ENCODE data around the gene SMTNL1. TPM values are rescaled to one million over a fixed set of nuclear protein-coding genes. Genes with fewer than 3 reads are reported as not detected.
"Not testable (repeated sequence)": the region's sequence is repeated elsewhere in the genome, so short reads cannot be mapped to it uniquely, and the experiment has no call there.

SMTNL1 gene
- polyA plus RNA-seq, 3 donors, result 0.28 to 0.59 (median 0.45) TPM

- DNase-seq (ENCODE audit: extremely low read depth in 1 of 11, low read depth in 9 of 11, low spot score in 4 of 11), result peak; percentile 82 to 96 (median 91)
Observed at GRCh38 chr11:57530596-57531507, 6.5 kb upstream of the SMTNL1 start, which contains the start of gene TIMM10. TSS of gene TIMM10 (minus strand) at chr11:57530754. CDS start at chr11:57530189, 565 bp downstream.

DNA sequence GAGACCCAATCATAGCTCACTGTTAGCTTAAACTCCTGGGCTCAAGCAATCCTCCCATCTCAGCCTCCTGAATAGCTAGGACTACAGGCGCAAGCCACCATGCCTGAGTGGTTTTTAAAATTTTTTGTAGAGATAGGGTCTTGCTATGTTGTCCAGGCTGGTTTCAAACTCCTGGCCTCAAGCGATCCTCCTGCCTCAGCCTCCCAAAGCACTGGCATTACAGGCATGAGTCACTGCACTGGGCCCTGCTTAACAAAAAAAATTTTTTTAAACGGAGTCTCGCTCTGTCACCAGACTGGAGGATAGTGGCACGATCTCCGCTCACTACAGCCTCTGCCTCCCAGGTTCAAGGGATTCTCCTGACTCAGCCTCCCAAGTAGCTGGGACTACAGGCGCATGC lies 2.9 kb upstream of the SMTNL1 start:
- not testable (repeated sequence) for DNase-seq (ENCODE audit: extremely low read depth in 1 of 11, low read depth in 9 of 11, low spot score in 4 of 11)

DNA sequence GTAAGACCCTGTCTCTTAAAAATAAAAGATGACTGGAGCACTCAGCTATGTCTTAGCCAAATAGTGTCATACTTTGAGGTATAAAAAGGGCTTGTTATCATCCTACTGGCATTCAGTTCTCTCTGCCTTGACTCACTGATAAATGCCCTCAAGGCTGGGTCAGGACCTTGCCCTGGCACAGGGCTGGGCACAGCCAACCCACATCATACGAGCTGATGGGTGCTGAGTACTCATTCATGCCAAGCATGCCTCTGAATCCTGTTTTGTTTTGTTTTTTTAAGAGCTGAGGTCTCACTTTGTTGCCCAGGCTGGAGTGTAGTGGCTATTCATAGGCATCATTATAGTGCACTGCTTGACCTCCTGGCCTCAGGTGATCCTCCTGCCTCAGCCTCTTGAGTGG lies 1.9 kb downstream of the SMTNL1 start:
- no peak for DNase-seq (ENCODE audit: extremely low read depth in 1 of 11, low read depth in 9 of 11, low spot score in 4 of 11)

- no peak for DNase-seq (ENCODE audit: extremely low read depth in 1 of 11, low read depth in 9 of 11, low spot score in 4 of 11)
Observed at GRCh38 chr11:57541169-57541568, 3.8 kb downstream of the SMTNL1 start.

- DNase-seq (ENCODE audit: extremely low read depth in 1 of 11, low read depth in 9 of 11, low spot score in 4 of 11), result no peak
Observed at GRCh38 chr11:57542582-57542981, 5.2 kb downstream of the SMTNL1 start.

DNA sequence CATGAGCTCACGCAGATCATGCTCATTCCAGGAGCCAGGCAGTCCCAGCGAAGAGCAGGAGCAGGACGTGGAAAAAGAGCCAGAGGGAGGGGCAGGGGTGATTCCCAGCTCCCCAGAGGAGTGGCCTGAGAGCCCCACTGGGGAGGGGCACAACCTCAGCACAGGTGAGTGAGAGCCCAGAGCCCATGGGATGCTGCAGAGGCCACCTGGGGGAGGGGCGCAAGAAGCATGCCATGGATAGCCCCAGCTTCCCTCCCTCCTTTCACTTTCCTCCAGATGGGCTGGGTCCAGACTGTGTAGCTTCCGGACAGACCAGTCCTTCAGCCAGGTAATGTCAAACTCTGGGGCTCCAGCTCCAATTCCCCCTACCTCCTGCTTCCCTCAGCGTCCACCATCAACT lies 6.2 kb downstream of the SMTNL1 start:
- no peak for DNase-seq (ENCODE audit: extremely low read depth in 1 of 11, low read depth in 9 of 11, low spot score in 4 of 11)

- DNase-seq (ENCODE audit: extremely low read depth in 1 of 11, low read depth in 9 of 11, low spot score in 4 of 11), result no peak
Observed at GRCh38 chr11:57544566-57544965, 7.2 kb downstream of the SMTNL1 start.

DNA sequence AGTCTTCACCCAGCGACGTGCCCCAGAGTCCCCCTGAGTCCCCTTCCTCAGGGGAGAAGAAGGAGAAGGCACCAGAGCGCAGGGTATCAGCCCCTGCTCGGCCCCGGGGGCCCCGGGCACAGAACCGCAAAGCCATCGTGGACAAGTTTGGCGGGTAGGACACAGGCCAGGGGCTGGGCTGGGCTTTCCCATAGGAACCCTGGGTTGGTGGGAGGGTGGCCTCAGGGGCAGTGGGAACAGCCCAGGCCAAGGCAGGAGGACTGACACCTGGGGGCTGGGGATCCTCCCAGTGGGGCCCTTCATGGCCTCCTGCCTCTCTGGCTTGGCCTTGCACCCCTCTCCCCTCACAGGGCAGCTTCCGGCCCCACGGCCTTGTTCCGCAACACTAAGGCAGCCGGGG lies 8.5 kb downstream of the SMTNL1 start:
- DNase-seq (ENCODE audit: extremely low read depth in 1 of 11, low read depth in 9 of 11, low spot score in 4 of 11), result no peak

DNA sequence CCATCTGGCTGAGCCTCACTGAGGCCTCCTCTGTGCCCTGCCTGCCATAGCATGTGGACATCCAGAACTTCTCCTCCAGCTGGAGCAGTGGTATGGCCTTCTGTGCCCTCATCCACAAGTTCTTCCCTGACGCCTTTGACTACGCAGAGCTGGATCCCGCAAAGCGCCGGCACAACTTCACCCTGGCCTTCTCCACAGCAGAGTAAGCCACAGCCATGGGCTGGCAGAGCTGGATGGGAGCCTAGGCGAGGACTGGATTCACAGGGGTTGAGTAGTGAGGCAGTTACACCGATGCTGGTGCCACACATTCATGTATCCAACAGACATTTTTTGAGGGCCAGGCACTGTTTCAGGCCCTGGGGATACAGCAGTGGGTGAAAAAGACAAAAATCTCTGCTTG lies 9.1 kb downstream of the SMTNL1 start:
- no peak for DNase-seq (ENCODE audit: extremely low read depth in 1 of 11, low read depth in 9 of 11, low spot score in 4 of 11)

DNA sequence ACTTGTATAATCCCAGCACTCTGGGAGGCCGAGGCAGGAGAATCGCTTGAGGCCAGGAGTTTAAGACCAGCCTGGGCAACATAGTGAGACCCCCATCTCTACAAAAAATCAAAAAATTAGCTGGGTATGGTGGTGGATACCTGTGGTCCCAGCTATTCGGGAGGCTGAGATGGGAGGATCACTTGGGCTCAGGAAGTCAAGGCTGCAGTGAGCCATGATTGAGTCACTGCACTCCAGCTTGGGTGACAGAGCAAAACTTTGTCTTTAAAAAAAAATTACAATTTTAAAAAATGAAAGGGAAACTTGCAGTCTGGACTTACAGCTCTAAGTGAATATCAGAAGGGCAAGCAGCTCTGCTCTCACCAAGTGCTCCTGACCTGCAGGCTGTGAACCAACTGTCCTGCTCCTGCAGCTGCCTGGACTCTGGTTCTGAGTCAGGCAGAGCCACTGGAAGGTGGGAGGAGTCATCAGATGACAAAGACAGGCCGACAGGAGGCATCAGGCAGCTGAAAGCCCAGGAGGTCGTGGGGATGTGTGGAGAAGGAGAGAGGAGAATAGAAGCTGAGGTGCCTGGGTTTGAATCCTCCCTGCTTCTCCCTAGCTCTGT lies 9.6 kb downstream of the SMTNL1 start:
- no peak for DNase-seq (ENCODE audit: extremely low read depth in 1 of 11, low read depth in 9 of 11, low spot score in 4 of 11)

- no peak for DNase-seq (ENCODE audit: extremely low read depth in 1 of 11, low read depth in 9 of 11, low spot score in 4 of 11)
Observed at GRCh38 chr11:57547854-57548377, 10.5 kb downstream of the SMTNL1 start.

GRCh38 chr11:57549983-57550382 lies 12.6 kb downstream of the SMTNL1 start:
- DNase-seq (ENCODE audit: extremely low read depth in 1 of 11, low read depth in 9 of 11, low spot score in 4 of 11), result no peak

GRCh38 chr11:57551941-57552340 lies 14.5 kb downstream of the SMTNL1 start:
- DNase-seq (ENCODE audit: extremely low read depth in 1 of 11, low read depth in 9 of 11, low spot score in 4 of 11), result no peak

- DNase-seq (ENCODE audit: extremely low read depth in 1 of 11, low read depth in 9 of 11, low spot score in 4 of 11), result no peak
Observed at GRCh38 chr11:57552479-57552878, 15.1 kb downstream of the SMTNL1 start.

DNA sequence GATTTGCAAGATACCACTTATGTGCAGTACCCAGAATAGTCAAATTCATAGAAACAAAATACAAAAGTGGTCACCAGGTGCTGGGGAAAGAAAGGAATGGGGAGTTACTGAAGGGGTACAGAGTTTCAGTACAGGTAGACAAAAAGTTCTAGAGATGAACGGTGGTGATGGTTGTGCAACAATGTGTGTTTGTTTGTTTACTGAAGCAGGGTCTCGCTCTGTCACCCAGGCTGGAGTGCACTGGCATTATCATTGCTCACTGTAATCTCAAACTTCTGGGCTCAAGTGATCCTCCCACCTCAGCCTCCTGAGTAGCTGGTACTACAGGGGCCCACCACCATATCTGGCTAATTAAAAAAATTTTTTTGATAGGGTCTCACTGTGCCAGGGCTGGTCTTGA lies 18.0 kb downstream of the SMTNL1 start:
- no peak for DNase-seq (ENCODE audit: extremely low read depth in 1 of 11, low read depth in 9 of 11, low spot score in 4 of 11)

GRCh38 chr11:57556041-57556440 lies 18.6 kb downstream of the SMTNL1 start:
- DNase-seq (ENCODE audit: extremely low read depth in 1 of 11, low read depth in 9 of 11, low spot score in 4 of 11), result no peak

- DNase-seq (ENCODE audit: extremely low read depth in 1 of 11, low read depth in 9 of 11, low spot score in 4 of 11), result no peak
Observed at GRCh38 chr11:57560146-57560545, 22.8 kb downstream of the SMTNL1 start.

DNA sequence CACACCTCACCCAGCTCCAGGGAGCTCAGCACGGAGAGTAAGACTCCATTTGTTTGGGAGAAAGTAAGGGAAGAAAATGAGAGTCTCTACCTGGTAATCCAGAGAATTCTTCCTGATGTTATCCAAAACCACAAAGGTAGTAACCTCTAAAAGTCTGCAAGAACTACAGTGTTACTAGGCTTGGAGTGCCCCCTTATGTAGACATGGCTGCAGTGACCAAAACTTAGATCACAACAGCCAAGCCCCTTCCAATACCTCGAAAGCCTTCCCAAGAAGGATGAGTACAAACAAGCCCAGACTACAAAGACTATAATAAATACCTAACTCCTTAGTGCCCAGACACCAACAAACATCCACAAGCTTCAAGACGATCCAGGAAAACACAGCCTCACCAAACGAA lies 25.2 kb downstream of the SMTNL1 start:
- DNase-seq (ENCODE audit: extremely low read depth in 1 of 11, low read depth in 9 of 11, low spot score in 4 of 11), result no peak

- DNase-seq (ENCODE audit: extremely low read depth in 1 of 11, low read depth in 9 of 11, low spot score in 4 of 11), result peak in 6 of 11 donors; percentile 15 to 39 (median 20)
Observed at GRCh38 chr11:57566005-57566904, 28.9 kb downstream of the SMTNL1 start.

Data from renal cortex interstitium (tissue), 11 donors.